ENCODE data around the gene AUTS2.

The AUTS2 gene

DNA sequence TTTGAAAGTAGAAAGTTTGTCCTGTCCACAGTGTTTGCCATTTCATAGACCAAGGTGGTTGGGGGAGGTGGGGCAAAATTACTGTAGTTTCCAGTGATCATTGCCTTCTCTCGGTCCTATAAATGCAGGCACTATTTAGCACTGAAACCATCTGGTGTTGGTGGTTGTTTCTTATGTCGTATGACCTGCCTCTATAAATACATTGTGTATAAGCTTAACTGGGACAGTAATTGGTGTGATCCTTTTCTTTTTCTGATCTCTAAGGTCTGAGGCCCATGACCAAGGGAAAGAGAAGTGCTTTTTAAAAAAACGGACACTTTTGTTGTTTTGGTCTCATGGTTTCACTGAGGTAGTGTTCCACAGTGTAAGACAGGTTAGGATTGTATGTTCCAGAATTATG, 63.1 kb downstream of the AUTS2 start:
- peaks cover 53% of the 10 kb centered on the region for H3K4me1 Mint-ChIP-seq
- TF ChIP-seq, protein P1, sequence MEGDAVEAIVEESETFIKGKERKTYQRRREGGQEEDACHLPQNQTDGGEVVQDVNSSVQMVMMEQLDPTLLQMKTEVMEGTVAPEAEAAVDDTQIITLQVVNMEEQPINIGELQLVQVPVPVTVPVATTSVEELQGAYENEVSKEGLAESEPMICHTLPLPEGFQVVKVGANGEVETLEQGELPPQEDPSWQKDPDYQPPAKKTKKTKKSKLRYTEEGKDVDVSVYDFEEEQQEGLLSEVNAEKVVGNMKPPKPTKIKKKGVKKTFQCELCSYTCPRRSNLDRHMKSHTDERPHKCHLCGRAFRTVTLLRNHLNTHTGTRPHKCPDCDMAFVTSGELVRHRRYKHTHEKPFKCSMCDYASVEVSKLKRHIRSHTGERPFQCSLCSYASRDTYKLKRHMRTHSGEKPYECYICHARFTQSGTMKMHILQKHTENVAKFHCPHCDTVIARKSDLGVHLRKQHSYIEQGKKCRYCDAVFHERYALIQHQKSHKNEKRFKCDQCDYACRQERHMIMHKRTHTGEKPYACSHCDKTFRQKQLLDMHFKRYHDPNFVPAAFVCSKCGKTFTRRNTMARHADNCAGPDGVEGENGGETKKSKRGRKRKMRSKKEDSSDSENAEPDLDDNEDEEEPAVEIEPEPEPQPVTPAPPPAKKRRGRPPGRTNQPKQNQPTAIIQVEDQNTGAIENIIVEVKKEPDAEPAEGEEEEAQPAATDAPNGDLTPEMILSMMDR (IDR thresholded peaks at IDR 0.05) = no peak
- no peaks in the 10 kb centered on the region for H3K36me3 Mint-ChIP-seq (ENCODE audit: low read depth)
- no peaks in the 10 kb centered on the region for H3K9me3 Mint-ChIP-seq
- no peak for DNase-seq
- H3K27me3 Mint-ChIP-seq (ENCODE audit: low read depth, poor library complexity) = peaks cover 3% of the 10 kb centered on the region
- H3K27ac Mint-ChIP-seq = no peak overlapping the region
- no peak overlapping the region for H3K4me3 Mint-ChIP-seq

DNA sequence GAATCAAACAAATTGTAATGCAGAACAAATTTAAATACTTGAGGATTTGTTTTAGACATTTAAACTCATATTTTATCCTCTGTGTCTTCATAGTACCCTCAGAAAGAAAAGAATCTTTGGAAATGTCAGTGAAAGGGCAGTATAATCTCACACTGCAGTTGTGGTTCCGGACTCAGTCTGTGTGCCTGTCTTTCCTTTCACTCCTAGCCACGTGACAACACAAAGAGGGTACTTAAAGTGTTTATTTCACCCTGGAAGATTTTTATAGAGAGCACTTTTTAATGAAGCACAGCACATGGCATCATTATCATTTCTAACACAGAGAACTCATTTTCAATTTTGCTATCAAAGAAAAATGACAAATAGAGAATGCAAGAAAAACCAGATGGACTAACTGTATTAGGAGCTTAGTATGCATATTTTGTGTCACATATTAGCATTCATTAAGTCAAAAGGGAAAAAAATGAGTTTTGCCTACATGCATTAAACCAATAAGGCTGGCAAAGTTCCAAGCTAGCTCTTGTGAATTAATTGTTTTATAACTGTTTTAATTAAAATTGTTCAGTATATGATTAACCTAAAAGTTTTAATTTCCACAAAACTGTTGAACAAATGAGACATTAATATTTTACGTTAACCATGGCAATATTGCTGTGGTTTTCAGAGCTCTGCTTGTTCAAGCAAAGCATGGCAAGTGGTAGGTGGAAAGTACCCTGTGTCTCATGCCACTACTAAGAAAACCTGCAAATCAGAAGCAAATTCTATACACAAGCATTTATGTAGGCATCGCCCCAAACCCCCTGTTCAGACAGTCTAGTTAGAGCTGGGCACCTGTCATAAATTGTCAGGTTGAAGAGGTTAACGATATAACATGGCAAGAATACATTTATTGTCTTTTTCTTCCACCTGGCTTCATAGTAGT, 65.9 kb downstream of the AUTS2 start:
- H3K4me1 Mint-ChIP-seq = peaks cover 38% of the 10 kb centered on the region
- no peak for DNase-seq
- peaks cover 3% of the 10 kb centered on the region for H3K27me3 Mint-ChIP-seq (ENCODE audit: low read depth, poor library complexity)

DNA sequence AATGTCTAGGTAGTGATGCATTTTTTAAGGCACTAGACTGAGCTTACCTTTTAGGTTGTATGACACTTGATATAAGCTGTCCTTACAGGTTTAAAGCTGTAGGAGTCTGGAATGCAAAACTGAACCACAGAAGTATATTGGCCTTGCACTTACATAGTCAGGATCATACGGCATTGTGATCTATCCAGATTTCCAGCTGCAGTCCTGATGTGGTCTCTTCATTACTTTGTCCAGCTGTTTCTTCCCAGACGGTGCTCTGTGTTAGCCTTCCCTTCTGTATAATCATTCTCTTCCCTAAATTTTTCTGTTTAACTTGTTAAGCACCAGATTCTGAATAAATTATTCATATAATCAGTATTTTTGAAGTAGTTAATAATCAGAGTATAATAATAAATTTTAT, 67.1 kb downstream of the AUTS2 start:
- peaks cover 3% of the 10 kb centered on the region for H3K9me3 Mint-ChIP-seq
- peaks cover 5% of the 10 kb centered on the region for H3K36me3 Mint-ChIP-seq (ENCODE audit: low read depth)
- no peak overlapping the region for H3K27ac Mint-ChIP-seq
- peaks cover 3% of the 10 kb centered on the region for H3K27me3 Mint-ChIP-seq (ENCODE audit: low read depth, poor library complexity)
- no peak for DNase-seq
- TF ChIP-seq, protein P1 (IDR thresholded peaks at IDR 0.05) = no peak
- no peak overlapping the region for H3K4me3 Mint-ChIP-seq
- H3K4me1 Mint-ChIP-seq = peaks cover 36% of the 10 kb centered on the region

More for the DNA sequence above, 65.9 kb downstream of the AUTS2 start:
- Mint-ChIP-seq H3K9me3 (peaks cover 3% of the 10 kb centered on the region), H3K4me3 (no peak overlapping the region), H3K36me3 (ENCODE audit: low read depth) (peaks cover 5% of the 10 kb centered on the region), H3K27ac (no peak overlapping the region)
- TF ChIP-seq, protein P1 (IDR thresholded peaks at IDR 0.05) = no peak

DNA sequence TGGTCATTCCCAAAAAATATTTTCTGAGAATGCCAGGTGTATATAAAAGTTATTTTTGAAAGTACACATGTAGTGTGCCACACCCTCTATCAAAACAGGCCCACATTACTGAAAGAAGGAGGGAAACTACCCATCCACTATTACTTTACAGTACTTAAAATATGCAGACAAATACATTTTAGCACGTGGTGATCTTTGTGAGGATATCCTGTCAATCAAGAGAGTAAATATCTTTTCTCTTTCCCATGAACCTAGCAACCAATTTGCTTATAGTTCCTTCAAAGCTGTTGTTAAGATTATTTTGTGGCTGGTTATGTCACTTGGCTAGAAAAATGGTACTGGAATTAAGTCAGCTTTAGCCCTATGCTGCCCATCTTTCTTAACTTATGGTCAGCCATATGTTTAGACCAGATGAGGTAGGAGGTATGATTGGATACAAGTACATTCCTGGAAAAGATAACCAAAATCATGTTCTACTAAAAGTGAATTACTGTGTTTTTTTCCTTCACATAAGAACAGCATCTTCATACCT, 70.1 kb downstream of the AUTS2 start:
- peaks cover 3% of the 10 kb centered on the region for H3K9me3 Mint-ChIP-seq
- peaks cover 5% of the 10 kb centered on the region for H3K36me3 Mint-ChIP-seq (ENCODE audit: low read depth)
- H3K27me3 Mint-ChIP-seq (ENCODE audit: low read depth, poor library complexity) = no peaks in the 10 kb centered on the region
- TF ChIP-seq, protein P1 (IDR thresholded peaks at IDR 0.05) = no peak
- no peak overlapping the region for H3K27ac Mint-ChIP-seq
- H3K4me3 Mint-ChIP-seq = no peak overlapping the region
- DNase-seq = no peak
- peaks cover 44% of the 10 kb centered on the region for H3K4me1 Mint-ChIP-seq

DNA sequence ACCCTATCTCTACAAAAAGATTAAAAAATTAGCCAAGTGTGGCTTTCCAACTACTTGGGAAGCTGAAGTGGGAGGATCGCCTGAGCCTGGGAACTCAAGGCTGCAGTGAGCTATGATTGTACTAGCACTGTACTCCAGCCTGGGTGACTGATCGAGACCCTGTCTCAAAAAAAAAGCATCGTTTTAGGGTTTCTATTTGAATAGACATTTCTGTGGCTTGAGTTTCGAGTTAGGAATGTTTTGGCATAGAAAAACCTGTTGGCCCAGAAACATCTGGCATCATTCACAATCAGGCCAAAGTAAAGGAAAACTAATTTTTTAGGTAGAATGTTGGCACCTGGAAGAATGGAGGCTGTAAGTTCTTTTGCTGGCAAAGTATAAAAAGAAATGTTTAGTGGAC, 72.4 kb downstream of the AUTS2 start:
- no peak overlapping the region for H3K4me3 Mint-ChIP-seq
- peaks cover 51% of the 10 kb centered on the region for H3K4me1 Mint-ChIP-seq
- H3K9me3 Mint-ChIP-seq = peaks cover 3% of the 10 kb centered on the region
- TF ChIP-seq, protein P1 (IDR thresholded peaks at IDR 0.05) = no peak
- no peak overlapping the region for H3K27ac Mint-ChIP-seq
- no peaks in the 10 kb centered on the region for H3K27me3 Mint-ChIP-seq (ENCODE audit: low read depth, poor library complexity)
- peaks cover 5% of the 10 kb centered on the region for H3K36me3 Mint-ChIP-seq (ENCODE audit: low read depth)
- no peak for DNase-seq
